GM06990 (cell line): ENCODE measurements around the gene PALD1.

Experiments used
- DNase-seq: peaks from one replicate; pipeline ENCODE4 v3.0.0-alpha.2; 2011; ENCODE audit not compliant: insufficient read length; ENCODE audit errors: extremely low read depth
- H3K27me3 ChIP-seq: replicated peaks from 2 replicates; pipeline ENCODE4 v1.6.0; 2011; ENCODE audit warnings: low read length; ENCODE audit not compliant: control insufficient read depth, insufficient read depth
- H3K36me3 ChIP-seq: 2 replicates; pipeline ENCODE4 v1.5.1; 2011; ENCODE audit warnings: low read length; ENCODE audit not compliant: control insufficient read depth, insufficient read depth
- H3K4me3 ChIP-seq: replicated peaks from 2 replicates; pipeline ENCODE4 v1.5.1; 2011; ENCODE audit warnings: low read depth, mild to moderate bottlenecking, control low read depth, low read length
- CTCF ChIP-seq: IDR thresholded peaks from 2 replicates; pipeline ENCODE4 v1.5.1; 2011; ENCODE audit warnings: low read length, control low read depth, mild to moderate bottlenecking, inconsistent platforms; ENCODE audit not compliant: insufficient read depth, poor library complexity, severe bottlenecking

The PALD1 gene

GRCh38 chr10:70589762-70590654 is 111.4 kb downstream of the PALD1 start:
- no peak for TF ChIP-seq CTCF
- H3K4me3 ChIP-seq = no peak overlapping the region
- no peaks in the 10 kb centered on the region for H3K27me3 ChIP-seq
- DNase-seq = no peak
- H3K36me3 ChIP-seq = no peaks in the 10 kb centered on the region

DNA sequence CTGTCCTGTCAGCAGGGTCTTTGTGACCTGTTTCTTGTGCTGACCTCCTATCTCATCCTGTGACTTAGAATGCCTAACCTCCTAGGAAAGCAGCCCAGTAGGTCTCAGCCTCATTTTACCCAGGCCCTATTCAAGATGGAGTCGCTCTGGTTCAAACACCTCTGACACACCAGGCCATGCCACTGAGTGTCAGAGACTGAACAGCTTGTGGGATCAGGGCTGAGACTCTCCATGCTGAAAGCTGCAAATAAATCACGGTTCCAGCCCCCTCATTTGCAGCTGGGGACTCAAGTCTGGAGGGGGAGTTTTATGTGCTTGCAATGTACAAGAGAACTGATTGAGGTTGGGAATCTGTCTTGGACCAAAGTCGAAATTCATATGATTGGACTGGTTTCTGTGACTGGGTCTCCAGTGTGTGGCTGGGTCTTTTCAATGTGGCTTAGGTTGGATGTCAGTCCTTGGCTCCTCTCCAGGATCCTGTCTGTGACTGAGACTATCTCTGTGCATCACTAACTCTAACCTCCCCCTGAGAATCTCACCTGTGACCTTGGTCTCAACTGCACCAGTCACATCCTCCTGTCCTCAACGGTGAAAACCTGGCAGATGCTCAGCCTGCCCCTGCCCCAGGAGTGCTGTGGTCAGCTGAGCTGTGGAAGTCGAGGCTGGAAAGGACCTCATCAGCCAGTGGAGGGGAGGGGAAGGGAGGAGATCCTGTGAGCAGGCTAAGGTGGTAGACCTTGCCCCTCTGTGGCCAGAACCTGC is 112.3 kb downstream of the PALD1 start:
- Histone ChIP-seq H3K27me3 (no peaks in the 10 kb centered on the region), H3K36me3 (no peaks in the 10 kb centered on the region), H3K4me3 (no peak overlapping the region)
- TF ChIP-seq CTCF = no peak
- DNase-seq = no peak

DNA sequence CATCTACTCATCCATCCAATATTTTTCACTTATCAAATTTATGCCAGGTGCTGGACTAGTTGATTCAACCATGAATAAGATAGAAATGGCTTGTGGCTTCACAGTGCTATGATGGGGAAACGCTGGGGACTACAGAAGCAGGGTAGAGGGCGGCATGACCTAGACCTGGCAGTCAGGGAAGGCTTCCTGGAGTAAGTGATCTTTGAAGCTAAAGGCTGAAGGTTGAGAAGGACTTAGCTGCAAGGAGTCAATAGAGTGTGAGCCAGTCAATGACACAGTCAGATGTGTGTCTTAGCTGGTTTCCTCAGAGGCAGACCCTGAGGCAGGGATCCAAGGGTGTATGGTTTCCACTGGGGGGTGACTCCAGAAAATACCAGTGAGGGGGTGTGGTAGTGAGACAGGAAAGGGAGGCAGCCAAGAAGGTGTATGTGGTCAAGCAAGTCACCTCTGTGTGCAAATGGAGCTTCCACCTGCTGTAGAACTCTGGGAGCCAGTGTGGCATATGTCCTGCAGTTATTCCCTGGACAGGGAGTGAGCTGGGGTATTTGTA is 113.7 kb downstream of the PALD1 start:
- H3K36me3 ChIP-seq = no peaks in the 10 kb centered on the region

GRCh38 chr10:70592746-70593512 is 114.4 kb downstream of the PALD1 start:
- no peak for DNase-seq
- Histone ChIP-seq H3K4me3 (no peak overlapping the region), H3K36me3 (no peaks in the 10 kb centered on the region), H3K27me3 (no peaks in the 10 kb centered on the region)
- no peak for TF ChIP-seq CTCF

More for the DNA sequence above, 113.7 kb downstream of the PALD1 start:
- DNase-seq = no peak
- no peak for TF ChIP-seq CTCF
- Histone ChIP-seq H3K27me3 (no peaks in the 10 kb centered on the region), H3K4me3 (no peak overlapping the region)

- H3K4me3 ChIP-seq = no peak overlapping the region
Observed at GRCh38 chr10:70593513-70593890, 114.9 kb downstream of the PALD1 start.

More at GRCh38 chr10:70593513-70593890, 114.9 kb downstream of the PALD1 start:
- Histone ChIP-seq H3K27me3 (no peaks in the 10 kb centered on the region), H3K36me3 (no peaks in the 10 kb centered on the region; the same call in 1 of the 2 replicates)
- TF ChIP-seq CTCF = no peak
- no peak for DNase-seq
